ENCODE data around the gene GREB1.

Gene GREB1

GRCh38 chr2:11597538-11598225, 63.8 kb downstream of the GREB1 start:
- Histone ChIP-seq H2BK5ac (ENCODE audit: low read depth, low read length, poor library complexity, severe bottlenecking) (no peak overlapping the region), H2AFZ (ENCODE audit: low read depth, low read length) (no peak overlapping the region), H3K4me3 (ENCODE audit: insufficient read depth in 1 of 2, low read depth in 1 of 2, low read length in 2 of 2) (no peak overlapping the region), H2BK15ac (ENCODE audit: low read depth, poor library complexity, severe bottlenecking) (no peak overlapping the region), H3K4me1 (ENCODE audit: control insufficient read depth, insufficient read depth, low read depth, low read length) (peaks cover 4% of the 10 kb centered on the region), H3K14ac (ENCODE audit: low read length in 2 of 2) (no peak overlapping the region), H3K4me2 (ENCODE audit: low read length, poor library complexity, severe bottlenecking) (no peak overlapping the region), H3K27ac (ENCODE audit: low read length, poor library complexity, severe bottlenecking) (no peak overlapping the region), H4K91ac (ENCODE audit: low read length) (no peak overlapping the region), H2BK120ac (ENCODE audit: low read depth, low read length) (no peak overlapping the region), H3K18ac (ENCODE audit: low read depth in 1 of 2, low read length in 2 of 2) (no peak overlapping the region), H3K23ac (ENCODE audit: low read length in 2 of 2) (no peak overlapping the region), H4K8ac (ENCODE audit: low read length) (no peak overlapping the region), H2BK12ac (ENCODE audit: low read length in 2 of 2) (no peak overlapping the region), H2AK5ac (ENCODE audit: low read length, severe bottlenecking) (no peak overlapping the region), H3K4ac (ENCODE audit: low read depth in 1 of 2, low read length in 2 of 2) (no peak overlapping the region), H3K9ac (ENCODE audit: low read length) (no peak overlapping the region), H3K27me3 (ENCODE audit: control insufficient read depth in 1 of 2, insufficient read depth in 1 of 2, low read length in 2 of 2) (peaks cover 24 to 52% of the 10 kb centered on the region in 2 experiments), H3K79me1 (replicated peaks; ENCODE audit: low read length, poor library complexity, severe bottlenecking) (no peaks in the 10 kb centered on the region), H3K36me3 (ENCODE audit: control insufficient read depth in 1 of 2, insufficient read depth in 2 of 2, low read depth in 1 of 2, low read length in 2 of 2) (no peaks in the 10 kb centered on the region), H3K9me3 (ENCODE audit: control insufficient read depth, low read length) (no peaks in the 10 kb centered on the region)
- WGBS: 91% methylated on average over 10 of the region's 10 CpGs
- no peak for DNase-seq

GRCh38 chr2:11598228-11598731, 64.4 kb downstream of the GREB1 start:
- H2AFZ ChIP-seq (ENCODE audit: low read depth, low read length): no peak overlapping the region
- H3K4me2 ChIP-seq (ENCODE audit: low read length, poor library complexity, severe bottlenecking): no peak overlapping the region
- DNase-seq: no peak
- H2AK5ac ChIP-seq (ENCODE audit: low read length, severe bottlenecking): no peak overlapping the region
- peaks cover 24 to 53% of the 10 kb centered on the region in 2 experiments for H3K27me3 ChIP-seq (ENCODE audit: control insufficient read depth in 1 of 2, insufficient read depth in 1 of 2, low read length in 2 of 2)
- H3K9me3 ChIP-seq (ENCODE audit: control insufficient read depth, low read length): no peaks in the 10 kb centered on the region
- H4K8ac ChIP-seq (ENCODE audit: low read length): no peak overlapping the region
- no peak overlapping the region for H3K27ac ChIP-seq (ENCODE audit: low read length, poor library complexity, severe bottlenecking)
- no peak overlapping the region for H2BK120ac ChIP-seq (ENCODE audit: low read depth, low read length)
- H3K36me3 ChIP-seq (ENCODE audit: control insufficient read depth in 1 of 2, insufficient read depth in 2 of 2, low read depth in 1 of 2, low read length in 2 of 2): no peaks in the 10 kb centered on the region
- H2BK5ac ChIP-seq (ENCODE audit: low read depth, low read length, poor library complexity, severe bottlenecking): no peak overlapping the region
- H3K79me1 ChIP-seq (replicated peaks; ENCODE audit: low read length, poor library complexity, severe bottlenecking): no peaks in the 10 kb centered on the region
- no peak overlapping the region for H2BK15ac ChIP-seq (ENCODE audit: low read depth, poor library complexity, severe bottlenecking)
- no peak overlapping the region for H3K4me3 ChIP-seq (ENCODE audit: insufficient read depth in 1 of 2, low read depth in 1 of 2, low read length in 2 of 2)
- H3K4me1 ChIP-seq (ENCODE audit: control insufficient read depth, insufficient read depth, low read depth, low read length): peaks cover 3% of the 10 kb centered on the region
- no peak overlapping the region for H3K9ac ChIP-seq (ENCODE audit: low read length)
- no peak overlapping the region for H3K23ac ChIP-seq (ENCODE audit: low read length in 2 of 2)
- H3K4ac ChIP-seq (ENCODE audit: low read depth in 1 of 2, low read length in 2 of 2): no peak overlapping the region
- H4K91ac ChIP-seq (ENCODE audit: low read length): no peak overlapping the region
- WGBS: 78% methylated on average over 9 of the region's 9 CpGs
- H3K18ac ChIP-seq (ENCODE audit: low read depth in 1 of 2, low read length in 2 of 2): no peak overlapping the region
- H3K14ac ChIP-seq (ENCODE audit: low read length in 2 of 2): no peak overlapping the region
- H2BK12ac ChIP-seq (ENCODE audit: low read length in 2 of 2): no peak overlapping the region

GRCh38 chr2:11602563-11603204, 68.8 kb downstream of the GREB1 start:
- no peak overlapping the region for H3K18ac ChIP-seq (ENCODE audit: low read depth in 1 of 2, low read length in 2 of 2)
- no peak overlapping the region for H4K8ac ChIP-seq (ENCODE audit: low read length)
- no peak overlapping the region for H2AFZ ChIP-seq (ENCODE audit: low read depth, low read length)
- no peaks in the 10 kb centered on the region for H3K36me3 ChIP-seq (ENCODE audit: control insufficient read depth in 1 of 2, insufficient read depth in 2 of 2, low read depth in 1 of 2, low read length in 2 of 2)
- no peaks in the 10 kb centered on the region for H3K4me1 ChIP-seq (ENCODE audit: control insufficient read depth, insufficient read depth, low read depth, low read length)
- H4K91ac ChIP-seq (ENCODE audit: low read length): no peak overlapping the region
- no peak overlapping the region for H3K23ac ChIP-seq (ENCODE audit: low read length in 2 of 2)
- no peak overlapping the region for H2BK12ac ChIP-seq (ENCODE audit: low read length in 2 of 2)
- H2BK15ac ChIP-seq (ENCODE audit: low read depth, poor library complexity, severe bottlenecking): no peak overlapping the region
- H3K27me3 ChIP-seq (ENCODE audit: control insufficient read depth in 1 of 2, insufficient read depth in 1 of 2, low read length in 2 of 2): peaks cover 36 to 57% of the 10 kb centered on the region in 2 experiments
- no peak overlapping the region for H2BK5ac ChIP-seq (ENCODE audit: low read depth, low read length, poor library complexity, severe bottlenecking)
- H3K79me1 ChIP-seq (replicated peaks; ENCODE audit: low read length, poor library complexity, severe bottlenecking): no peaks in the 10 kb centered on the region
- no peak overlapping the region for H3K9ac ChIP-seq (ENCODE audit: low read length)
- H3K9me3 ChIP-seq (ENCODE audit: control insufficient read depth, low read length): no peaks in the 10 kb centered on the region
- DNase-seq: no peak
- no peak overlapping the region for H2AK5ac ChIP-seq (ENCODE audit: low read length, severe bottlenecking)
- no peak overlapping the region for H3K4me2 ChIP-seq (ENCODE audit: low read length, poor library complexity, severe bottlenecking)
- no peak overlapping the region for H3K4ac ChIP-seq (ENCODE audit: low read depth in 1 of 2, low read length in 2 of 2)
- no peak overlapping the region for H2BK120ac ChIP-seq (ENCODE audit: low read depth, low read length)
- H3K27ac ChIP-seq (ENCODE audit: low read length, poor library complexity, severe bottlenecking): no peak overlapping the region
- H3K14ac ChIP-seq (ENCODE audit: low read length in 2 of 2): no peak overlapping the region
- no peak overlapping the region for H3K4me3 ChIP-seq (ENCODE audit: insufficient read depth in 1 of 2, low read depth in 1 of 2, low read length in 2 of 2)
- 92% methylated on average over 6 of the region's 7 CpGs for WGBS

GRCh38 chr2:11610624-11611242, 76.9 kb downstream of the GREB1 start:
- Histone ChIP-seq H2BK15ac (ENCODE audit: low read depth, poor library complexity, severe bottlenecking) (peak overlapping the region; percentile 23), H2BK120ac (ENCODE audit: low read depth, low read length) (no peak overlapping the region), H3K9ac (ENCODE audit: low read length) (no peak overlapping the region), H3K27ac (ENCODE audit: low read length, poor library complexity, severe bottlenecking) (no peak overlapping the region), H3K23ac (ENCODE audit: low read length in 2 of 2) (no peak overlapping the region), H2BK12ac (ENCODE audit: low read length in 2 of 2) (peak overlapping the region in 1 of 2 experiments; percentile 24), H3K18ac (ENCODE audit: low read depth in 1 of 2, low read length in 2 of 2) (peak overlapping the region in 1 of 2 experiments; percentile 26), H3K4me2 (ENCODE audit: low read length, poor library complexity, severe bottlenecking) (no peak overlapping the region), H2AK5ac (ENCODE audit: low read length, severe bottlenecking) (no peak overlapping the region), H3K79me1 (replicated peaks; ENCODE audit: low read length, poor library complexity, severe bottlenecking) (no peaks in the 10 kb centered on the region), H4K8ac (ENCODE audit: low read length) (no peak overlapping the region), H3K27me3 (ENCODE audit: control insufficient read depth in 1 of 2, insufficient read depth in 1 of 2, low read length in 2 of 2) (peaks cover 15 to 16% of the 10 kb centered on the region in 2 experiments), H3K36me3 (ENCODE audit: control insufficient read depth in 1 of 2, insufficient read depth in 2 of 2, low read depth in 1 of 2, low read length in 2 of 2) (no peaks in the 10 kb centered on the region), H3K4ac (ENCODE audit: low read depth in 1 of 2, low read length in 2 of 2) (no peak overlapping the region), H4K91ac (ENCODE audit: low read length) (peak overlapping the region; percentile 25), H3K14ac (ENCODE audit: low read length in 2 of 2) (no peak overlapping the region), H3K9me3 (ENCODE audit: control insufficient read depth, low read length) (no peaks in the 10 kb centered on the region), H2BK5ac (ENCODE audit: low read depth, low read length, poor library complexity, severe bottlenecking) (no peak overlapping the region), H2AFZ (ENCODE audit: low read depth, low read length) (no peak overlapping the region), H3K4me1 (ENCODE audit: control insufficient read depth, insufficient read depth, low read depth, low read length) (no peaks in the 10 kb centered on the region), H3K4me3 (ENCODE audit: insufficient read depth in 1 of 2, low read depth in 1 of 2, low read length in 2 of 2) (no peak overlapping the region)
- WGBS: 97% methylated on average over 34 of the region's 38 CpGs
- DNase-seq: no peak

Measured in mesenchymal stem cell (in vitro differentiated cells and primary cell).